ENCODE data around the gene DNASE1L1. TPM values are rescaled to one million over a fixed set of nuclear protein-coding genes. Genes with fewer than 3 reads are reported as not detected.
A peak's percentile ranks its signal among the peaks of the same experiment; 100 is the strongest.

The DNASE1L1 gene
- total RNA-seq, 1 donor from 2014 or later, result 14.4 TPM

- Mint-ChIP-seq H3K27me3 (no peaks in the 10 kb centered on the region), H3K27ac (no peak overlapping the region), H3K36me3 (no peaks in the 10 kb centered on the region), H3K4me3 (no peak overlapping the region), H3K4me1 (ENCODE audit: unreplicated experiment) (no peaks in the 10 kb centered on the region), H3K9me3 (no peaks in the 10 kb centered on the region)
- no peak for DNase-seq (ENCODE audit: extremely low spot score, unreplicated experiment)
- no peak for TF ChIP-seq CTCF (conservative IDR thresholded peaks at IDR 0.05)
Observed at GRCh38 chrX:154353172-154353843, 55.7 kb downstream of the DNASE1L1 start.

- Mint-ChIP-seq H3K27ac (no peak overlapping the region), H3K36me3 (no peaks in the 10 kb centered on the region), H3K27me3 (no peaks in the 10 kb centered on the region), H3K9me3 (no peaks in the 10 kb centered on the region), H3K4me3 (no peak overlapping the region), H3K4me1 (ENCODE audit: unreplicated experiment) (no peaks in the 10 kb centered on the region)
- no peak for TF ChIP-seq CTCF (conservative IDR thresholded peaks at IDR 0.05)
- no peak for DNase-seq (ENCODE audit: extremely low spot score, unreplicated experiment)
Observed at GRCh38 chrX:154352466-154352865, 56.6 kb downstream of the DNASE1L1 start.

- Mint-ChIP-seq H3K27me3 (no peaks in the 10 kb centered on the region), H3K36me3 (no peaks in the 10 kb centered on the region), H3K4me1 (ENCODE audit: unreplicated experiment) (peaks cover 4% of the 10 kb centered on the region), H3K9me3 (no peaks in the 10 kb centered on the region), H3K27ac (no peak overlapping the region), H3K4me3 (no peak overlapping the region)
- no peak for DNase-seq (ENCODE audit: extremely low spot score, unreplicated experiment)
- TF ChIP-seq CTCF (conservative IDR thresholded peaks at IDR 0.05), result no peak
Observed at GRCh38 chrX:154352012-154352401, 57.0 kb downstream of the DNASE1L1 start.

Small RNA genes lying within 50 kb of the gene (microRNA-seq; reads per million reads assigned to microRNA genes)
- gene MIR6858, result 5.0 reads per million, percentile 18 among the genes with 10 or more reads in this experiment

Other genes with a start within 250 kb of the DNASE1L1 start
- not detected in 2 replicates for gene OPN1MW, start 226.7 kb downstream of the DNASE1L1 start, total RNA-seq (ENCODE audit: low replicate concordance)
- not detected in 2 replicates for gene OPN1MW2, start 189.5 kb downstream of the DNASE1L1 start, total RNA-seq (ENCODE audit: low replicate concordance)
- gene OPN1MW3, start 151.7 kb downstream of the DNASE1L1 start, total RNA-seq (ENCODE audit: low replicate concordance), result not detected in 2 replicates
- gene TEX28, start 114.1 kb downstream of the DNASE1L1 start, total RNA-seq (ENCODE audit: low replicate concordance), result not detected in 2 replicates
- 0.56 TPM in 1 of 2 replicates, not detected in the other for gene TKTL1, start 113.5 kb downstream of the DNASE1L1 start, total RNA-seq (ENCODE audit: low replicate concordance)
- 806 and 851 TPM in 2 replicates for gene FLNA, start 34.6 kb downstream of the DNASE1L1 start, total RNA-seq (ENCODE audit: low replicate concordance)
- 56.7 and 62.7 TPM in 2 replicates for gene EMD, start 30.0 kb downstream of the DNASE1L1 start, total RNA-seq (ENCODE audit: low replicate concordance)
- gene RPL10, start 10.9 kb downstream of the DNASE1L1 start, total RNA-seq (ENCODE audit: low replicate concordance), result 2,880 and 3,042 TPM in 2 replicates
- 30.5 and 46.1 TPM in 2 replicates for gene TAFAZZIN, start 2.3 kb upstream of the DNASE1L1 start, total RNA-seq (ENCODE audit: low replicate concordance)
- 105 and 159 TPM in 2 replicates for gene ATP6AP1, start 19.4 kb upstream of the DNASE1L1 start, total RNA-seq (ENCODE audit: low replicate concordance)
- 105 and 159 TPM in 2 replicates for gene GDI1, start 27.9 kb upstream of the DNASE1L1 start, total RNA-seq (ENCODE audit: low replicate concordance)
- gene FAM50A, start 34.9 kb upstream of the DNASE1L1 start, total RNA-seq (ENCODE audit: low replicate concordance), result 59.2 and 63.8 TPM in 2 replicates
- gene PLXNA3, start 49.0 kb upstream of the DNASE1L1 start, total RNA-seq (ENCODE audit: low replicate concordance), result 62.9 and 85.1 TPM in 2 replicates
- 12.9 and 15.9 TPM in 2 replicates for gene LAGE3, start 70.0 kb upstream of the DNASE1L1 start, total RNA-seq (ENCODE audit: low replicate concordance)
- 23.3 and 28.7 TPM in 2 replicates for gene UBL4A, start 77.4 kb upstream of the DNASE1L1 start, total RNA-seq (ENCODE audit: low replicate concordance)
- gene SLC10A3, start 81.4 kb upstream of the DNASE1L1 start, total RNA-seq (ENCODE audit: low replicate concordance), result 13.0 and 23.0 TPM in 2 replicates
- 34.1 and 35.9 TPM in 2 replicates for gene FAM3A, start 107.0 kb upstream of the DNASE1L1 start, total RNA-seq (ENCODE audit: low replicate concordance)
- 41.3 and 57.9 TPM in 2 replicates for gene G6PD, start 137.6 kb upstream of the DNASE1L1 start, total RNA-seq (ENCODE audit: low replicate concordance)
- 14.6 and 15.5 TPM in 2 replicates for gene IKBKG, start 138.4 kb upstream of the DNASE1L1 start, total RNA-seq (ENCODE audit: low replicate concordance)
- not detected in 2 replicates for gene CTAG1A, start 175.9 kb upstream of the DNASE1L1 start, total RNA-seq (ENCODE audit: low replicate concordance)
- not detected in 2 replicates for gene CTAG1B, start 210.0 kb upstream of the DNASE1L1 start, total RNA-seq (ENCODE audit: low replicate concordance)
- gene CTAG2, start 244.3 kb upstream of the DNASE1L1 start, total RNA-seq (ENCODE audit: low replicate concordance), result not detected in 2 replicates